K562 (cell line): ENCODE results near the gene CCT3. TPM values are rescaled to one million over a fixed set of nuclear protein-coding genes. Genes with fewer than 3 reads are reported as not detected.

Source experiments
- CGGBP1 ChIP-seq: fragments of 250-450 bp; sonication (Bioruptor Pico); IDR thresholded peaks from 2 replicates; pipeline ENCODE4 v1.9.0; 2021; ENCODE audit warnings: mild to moderate bottlenecking
- FOXM1 ChIP-seq, 2 experiments: fragments of 450-650 bp in 1 of 2; sonication (generic) in 1 of 2; formaldehyde crosslinking in 1 of 2; IDR thresholded peaks; 2 replicates each; pipeline versions ENCODE4 v1.6.1 to v1.9.0; 2017 to 2022; ENCODE audit warnings: low read depth in 2 of 2, mild to moderate bottlenecking in 2 of 2, missing genetic modification reagents in 1 of 2, moderate library complexity in 1 of 2
- HDAC3 ChIP-seq: fragments of 450-650 bp; IDR thresholded peaks from 2 replicates; pipeline ENCODE4 v1.6.1; 2018; ENCODE audit warnings: borderline replicate concordance, mild to moderate bottlenecking, moderate library complexity; ENCODE audit not compliant: partially characterized antibody
- HNRNPUL1 ChIP-seq: fragments of 200-400 bp; formaldehyde crosslinking; IDR thresholded peaks from 2 replicates; pipeline ENCODE4 v1.6.1; 2017; ENCODE audit warnings: low read length
- NFIX ChIP-seq: fragments of 250-450 bp; sonication (Bioruptor Pico); IDR thresholded peaks from 2 replicates; pipeline ENCODE4 v1.4.0; 2020; ENCODE audit warnings: low read depth, mild to moderate bottlenecking, moderate library complexity
- SETDB1 ChIP-seq: IDR thresholded peaks from one replicate; pipeline ENCODE4 v1.6.1; 2012; ENCODE audit warnings: low read length, control low read depth, inconsistent platforms
- SP2 ChIP-seq: IDR thresholded peaks from 2 replicates; pipeline ENCODE4 v1.6.1; 2011; ENCODE audit warnings: mild to moderate bottlenecking, low read depth, low read length, moderate library complexity; ENCODE audit not compliant: poor library complexity, severe bottlenecking; ENCODE audit errors: extremely low read depth
- SRSF9 ChIP-seq: fragments of 200-400 bp; formaldehyde crosslinking; IDR thresholded peaks from 2 replicates; pipeline ENCODE4 v1.6.1; 2017; ENCODE audit warnings: low read depth, low read length, borderline replicate concordance
- THAP7 ChIP-seq: fragments of 250-450 bp; sonication (Bioruptor Pico); IDR thresholded peaks from 2 replicates; pipeline ENCODE4 v1.5.0; 2021
- TRIM28 ChIP-seq: fragments of 450-650 bp; IDR thresholded peaks from 2 replicates; pipeline ENCODE4 v1.6.1; 2017
- ZKSCAN1 ChIP-seq: fragments of 150-350 bp; IDR thresholded peaks from 2 replicates; pipeline ENCODE4 v1.6.1; 2016; ENCODE audit warnings: low read depth, low read length
- ZNF282 ChIP-seq: sonication (generic); formaldehyde crosslinking; IDR thresholded peaks from 2 replicates; pipeline ENCODE4 v1.8.1; 2023; ENCODE audit warnings: missing genetic modification reagents
- ZNF347 ChIP-seq: fragments of 450-650 bp; formaldehyde crosslinking; IDR thresholded peaks from 2 replicates; pipeline ENCODE4 v1.4.0; 2020; ENCODE audit warnings: low read depth, mild to moderate bottlenecking, moderate library complexity
- ZNF41 ChIP-seq: fragments of 250-450 bp; sonication (Bioruptor Pico); conservative IDR thresholded peaks from 2 replicates; pipeline ENCODE4 v1.4.0; 2020; ENCODE audit warnings: mild to moderate bottlenecking
- ZNF57 ChIP-seq: fragments of 450-650 bp; formaldehyde crosslinking; IDR thresholded peaks from 2 replicates; pipeline ENCODE4 v1.4.0; 2020; ENCODE audit warnings: mild to moderate bottlenecking, moderate library complexity
- polyA plus RNA-seq, 8 experiments: library from polyadenylated mRNA; depleted of rRNA in 4 of 8; stranded (reverse) in 5 of 8; unstranded in 3 of 8; fragments of >200 nt; fragmentation: Nextera tagmentation in 2 of 8; fragmentation: Illumina TruSeq in 1 of 8; extraction: Ambion mirVana in 2 of 8; extraction: Trizol in 1 of 8; gene quantifications; 2 replicates each; pipeline versions ENCODE4 v1.2.1 to v1.2.3, GENCODE V29; 2011 to 2014; ENCODE audit warnings: inconsistent platforms in 1 of 8, missing spikeins in 1 of 8
- total RNA-seq, 7 experiments: library from RNA; depleted of rRNA in 6 of 7; stranded (reverse); fragments of >200 nt in 6 of 7; fragmentation: Illumina TruSeq in 2 of 7; extraction: Trizol in 2 of 7; gene quantifications; 2 replicates each; pipeline versions ENCODE4 v1.2.1 to v1.2.3, GENCODE V29; 2011 to 2021; ENCODE audit warnings: low replicate concordance in 1 of 7
- TF ChIP-seq, protein P1 (sequence below), 2 experiments: IDR thresholded peaks in 1 of 2; conservative IDR thresholded peaks in 1 of 2; 2 replicates each; pipeline ENCODE4 v1.6.1; 2016; ENCODE audit warnings: low read depth in 2 of 2, mild to moderate bottlenecking in 1 of 2, missing compliant biosample characterization in 1 of 2, missing genetic modification characterization in 1 of 2, moderate library complexity in 1 of 2
- TF ChIP-seq, protein P2 (sequence below): fragments of 450-650 bp; IDR thresholded peaks from 2 replicates; pipeline ENCODE4 v1.6.1; 2018; ENCODE audit not compliant: partially characterized antibody
- TF ChIP-seq, protein P3 (sequence below): fragments of 250-450 bp; sonication (Bioruptor Pico); IDR thresholded peaks from 2 replicates; pipeline ENCODE4 v1.9.0; 2021; ENCODE audit warnings: mild to moderate bottlenecking, inconsistent platforms

Gene CCT3
- total and polyA plus RNA-seq, 9 of the 15 experiments (the other 6 are each of a cell fraction or from before 2014, with no cell fraction given): 475 to 1,167 (median 610) TPM

GRCh38 chr1:156337888-156338179 is 258 bp downstream of the CCT3 start (continued):
- TF ChIP-seq, protein P1, sequence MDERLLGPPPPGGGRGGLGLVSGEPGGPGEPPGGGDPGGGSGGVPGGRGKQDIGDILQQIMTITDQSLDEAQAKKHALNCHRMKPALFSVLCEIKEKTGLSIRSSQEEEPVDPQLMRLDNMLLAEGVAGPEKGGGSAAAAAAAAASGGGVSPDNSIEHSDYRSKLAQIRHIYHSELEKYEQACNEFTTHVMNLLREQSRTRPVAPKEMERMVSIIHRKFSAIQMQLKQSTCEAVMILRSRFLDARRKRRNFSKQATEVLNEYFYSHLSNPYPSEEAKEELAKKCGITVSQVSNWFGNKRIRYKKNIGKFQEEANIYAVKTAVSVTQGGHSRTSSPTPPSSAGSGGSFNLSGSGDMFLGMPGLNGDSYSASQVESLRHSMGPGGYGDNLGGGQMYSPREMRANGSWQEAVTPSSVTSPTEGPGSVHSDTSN (CRISPR knock-in tag; IDR thresholded peaks at IDR 0.05; ENCODE audit: low read depth): no peak
- TF ChIP-seq, protein P1 (tag; conservative IDR thresholded peaks at IDR 0.05; ENCODE audit: low read depth): no peak
- no peak for TF ChIP-seq ZNF57 (CRISPR knock-in tag)
- TF ChIP-seq, protein P2, sequence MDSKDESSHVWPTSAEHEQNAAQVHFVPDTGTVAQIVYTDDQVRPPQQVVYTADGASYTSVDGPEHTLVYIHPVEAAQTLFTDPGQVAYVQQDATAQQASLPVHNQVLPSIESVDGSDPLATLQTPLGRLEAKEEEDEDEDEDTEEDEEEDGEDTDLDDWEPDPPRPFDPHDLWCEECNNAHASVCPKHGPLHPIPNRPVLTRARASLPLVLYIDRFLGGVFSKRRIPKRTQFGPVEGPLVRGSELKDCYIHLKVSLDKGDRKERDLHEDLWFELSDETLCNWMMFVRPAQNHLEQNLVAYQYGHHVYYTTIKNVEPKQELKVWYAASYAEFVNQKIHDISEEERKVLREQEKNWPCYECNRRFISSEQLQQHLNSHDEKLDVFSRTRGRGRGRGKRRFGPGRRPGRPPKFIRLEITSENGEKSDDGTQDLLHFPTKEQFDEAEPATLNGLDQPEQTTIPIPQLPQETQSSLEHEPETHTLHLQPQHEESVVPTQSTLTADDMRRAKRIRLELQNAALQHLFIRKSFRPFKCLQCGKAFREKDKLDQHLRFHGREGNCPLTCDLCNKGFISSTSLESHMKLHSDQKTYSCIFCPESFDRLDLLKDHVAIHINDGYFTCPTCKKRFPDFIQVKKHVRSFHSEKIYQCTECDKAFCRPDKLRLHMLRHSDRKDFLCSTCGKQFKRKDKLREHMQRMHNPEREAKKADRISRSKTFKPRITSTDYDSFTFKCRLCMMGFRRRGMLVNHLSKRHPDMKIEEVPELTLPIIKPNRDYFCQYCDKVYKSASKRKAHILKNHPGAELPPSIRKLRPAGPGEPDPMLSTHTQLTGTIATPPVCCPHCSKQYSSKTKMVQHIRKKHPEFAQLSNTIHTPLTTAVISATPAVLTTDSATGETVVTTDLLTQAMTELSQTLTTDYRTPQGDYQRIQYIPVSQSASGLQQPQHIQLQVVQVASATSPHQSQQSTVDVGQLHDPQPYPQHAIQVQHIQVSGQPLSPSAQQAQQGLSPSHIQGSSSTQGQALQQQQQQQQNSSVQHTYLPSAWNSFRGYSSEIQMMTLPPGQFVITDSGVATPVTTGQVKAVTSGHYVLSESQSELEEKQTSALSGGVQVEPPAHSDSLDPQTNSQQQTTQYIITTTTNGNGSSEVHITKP: no peak
- TF ChIP-seq HDAC3: no peak
- no peak for TF ChIP-seq ZNF282 (CRISPR knock-in tag)
- TF ChIP-seq SETDB1: no peak
- no peak for TF ChIP-seq THAP7 (CRISPR knock-in tag)
- TF ChIP-seq, protein P3, sequence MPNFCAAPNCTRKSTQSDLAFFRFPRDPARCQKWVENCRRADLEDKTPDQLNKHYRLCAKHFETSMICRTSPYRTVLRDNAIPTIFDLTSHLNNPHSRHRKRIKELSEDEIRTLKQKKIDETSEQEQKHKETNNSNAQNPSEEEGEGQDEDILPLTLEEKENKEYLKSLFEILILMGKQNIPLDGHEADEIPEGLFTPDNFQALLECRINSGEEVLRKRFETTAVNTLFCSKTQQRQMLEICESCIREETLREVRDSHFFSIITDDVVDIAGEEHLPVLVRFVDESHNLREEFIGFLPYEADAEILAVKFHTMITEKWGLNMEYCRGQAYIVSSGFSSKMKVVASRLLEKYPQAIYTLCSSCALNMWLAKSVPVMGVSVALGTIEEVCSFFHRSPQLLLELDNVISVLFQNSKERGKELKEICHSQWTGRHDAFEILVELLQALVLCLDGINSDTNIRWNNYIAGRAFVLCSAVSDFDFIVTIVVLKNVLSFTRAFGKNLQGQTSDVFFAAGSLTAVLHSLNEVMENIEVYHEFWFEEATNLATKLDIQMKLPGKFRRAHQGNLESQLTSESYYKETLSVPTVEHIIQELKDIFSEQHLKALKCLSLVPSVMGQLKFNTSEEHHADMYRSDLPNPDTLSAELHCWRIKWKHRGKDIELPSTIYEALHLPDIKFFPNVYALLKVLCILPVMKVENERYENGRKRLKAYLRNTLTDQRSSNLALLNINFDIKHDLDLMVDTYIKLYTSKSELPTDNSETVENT (CRISPR knock-in tag): no peak
- TF ChIP-seq TRIM28: no peak
- TF ChIP-seq ZNF41 (CRISPR knock-in tag): no peak
- no peak for TF ChIP-seq CGGBP1 (CRISPR knock-in tag)
- TF ChIP-seq ZKSCAN1: no peak
- TF ChIP-seq HNRNPUL1: no peak
- TF ChIP-seq NFIX: no peak
- no peak for TF ChIP-seq ZNF347 (CRISPR knock-in tag)
- no peak for TF ChIP-seq SRSF9
- TF ChIP-seq SP2: no peak
- no peak for TF ChIP-seq FOXM1 (IDR thresholded peaks at IDR 0.05; ENCODE audit: low read depth)
- no peak for TF ChIP-seq FOXM1 (CRISPR knock-in tag; IDR thresholded peaks at IDR 0.05; ENCODE audit: low read depth)
